ENCODE data around the gene COL4A2. TPM values are rescaled to one million over a fixed set of nuclear protein-coding genes. Genes with fewer than 3 reads are reported as not detected.

Gene COL4A2
- total RNA-seq, 4 donors from 2014 or later, result 43.0 to 72.7 (median 53.5) TPM

GRCh38 chr13:110509971-110510786 is 203.1 kb downstream of the COL4A2 start:
- Histone ChIP-seq H3K9me3 (no peaks in the 10 kb centered on the region), H3K4me3 (no peak overlapping the region), H3K4me1 (peaks cover 17% of the 10 kb centered on the region), H3K27me3 (no peaks in the 10 kb centered on the region), H3K36me3 (peaks cover 43% of the 10 kb centered on the region), H3K27ac (no peak overlapping the region)
- TF ChIP-seq POLR2AphosphoS5 (IDR thresholded peaks at IDR 0.05), result no peak
- no peak for TF ChIP-seq POLR2A (IDR thresholded peaks at IDR 0.05)
- TF ChIP-seq, protein P1, sequence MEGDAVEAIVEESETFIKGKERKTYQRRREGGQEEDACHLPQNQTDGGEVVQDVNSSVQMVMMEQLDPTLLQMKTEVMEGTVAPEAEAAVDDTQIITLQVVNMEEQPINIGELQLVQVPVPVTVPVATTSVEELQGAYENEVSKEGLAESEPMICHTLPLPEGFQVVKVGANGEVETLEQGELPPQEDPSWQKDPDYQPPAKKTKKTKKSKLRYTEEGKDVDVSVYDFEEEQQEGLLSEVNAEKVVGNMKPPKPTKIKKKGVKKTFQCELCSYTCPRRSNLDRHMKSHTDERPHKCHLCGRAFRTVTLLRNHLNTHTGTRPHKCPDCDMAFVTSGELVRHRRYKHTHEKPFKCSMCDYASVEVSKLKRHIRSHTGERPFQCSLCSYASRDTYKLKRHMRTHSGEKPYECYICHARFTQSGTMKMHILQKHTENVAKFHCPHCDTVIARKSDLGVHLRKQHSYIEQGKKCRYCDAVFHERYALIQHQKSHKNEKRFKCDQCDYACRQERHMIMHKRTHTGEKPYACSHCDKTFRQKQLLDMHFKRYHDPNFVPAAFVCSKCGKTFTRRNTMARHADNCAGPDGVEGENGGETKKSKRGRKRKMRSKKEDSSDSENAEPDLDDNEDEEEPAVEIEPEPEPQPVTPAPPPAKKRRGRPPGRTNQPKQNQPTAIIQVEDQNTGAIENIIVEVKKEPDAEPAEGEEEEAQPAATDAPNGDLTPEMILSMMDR (IDR thresholded peaks at IDR 0.05), result no peak
- TF ChIP-seq EP300 (IDR thresholded peaks at IDR 0.05), result no peak
- WGBS, result 66% methylated on average over 18 of the region's 18 CpGs
- DNase-seq (ENCODE audit: low spot score in 2 of 2), result no peak

GRCh38 chr13:110511509-110512181 is 204.6 kb downstream of the COL4A2 start:
- TF ChIP-seq POLR2A (IDR thresholded peaks at IDR 0.05) (no peak), EP300 (IDR thresholded peaks at IDR 0.05) (no peak), POLR2AphosphoS5 (IDR thresholded peaks at IDR 0.05) (no peak)
- TF ChIP-seq, protein P1 (IDR thresholded peaks at IDR 0.05), result no peak
- no peak overlapping the region for H3K4me3 ChIP-seq
- no peak overlapping the region for H3K27ac ChIP-seq
- H3K9me3 ChIP-seq, result no peaks in the 10 kb centered on the region
- no peaks in the 10 kb centered on the region for H3K27me3 ChIP-seq
- 95% methylated on average over 30 of the region's 31 CpGs for WGBS
- DNase-seq (ENCODE audit: low spot score in 2 of 2), result no peak
- H3K36me3 ChIP-seq, result peaks cover 34% of the 10 kb centered on the region
- H3K4me1 ChIP-seq, result peaks cover 16% of the 10 kb centered on the region

GRCh38 chr13:110512198-110512740 is 205.2 kb downstream of the COL4A2 start:
- no peak for TF ChIP-seq POLR2A (IDR thresholded peaks at IDR 0.05)
- TF ChIP-seq, protein P1 (IDR thresholded peaks at IDR 0.05), result no peak
- no peak for TF ChIP-seq POLR2AphosphoS5 (IDR thresholded peaks at IDR 0.05)
- no peak for TF ChIP-seq EP300 (IDR thresholded peaks at IDR 0.05)
- peaks cover 34% of the 10 kb centered on the region for H3K36me3 ChIP-seq
- H3K4me1 ChIP-seq, result peaks cover 9% of the 10 kb centered on the region
- H3K4me3 ChIP-seq, result no peak overlapping the region
- H3K27me3 ChIP-seq, result no peaks in the 10 kb centered on the region
- no peak overlapping the region for H3K27ac ChIP-seq
- H3K9me3 ChIP-seq, result no peaks in the 10 kb centered on the region
- WGBS, result 81% methylated on average over 17 of the region's 17 CpGs
- DNase-seq (ENCODE audit: low spot score in 2 of 2), result no peak

DNA sequence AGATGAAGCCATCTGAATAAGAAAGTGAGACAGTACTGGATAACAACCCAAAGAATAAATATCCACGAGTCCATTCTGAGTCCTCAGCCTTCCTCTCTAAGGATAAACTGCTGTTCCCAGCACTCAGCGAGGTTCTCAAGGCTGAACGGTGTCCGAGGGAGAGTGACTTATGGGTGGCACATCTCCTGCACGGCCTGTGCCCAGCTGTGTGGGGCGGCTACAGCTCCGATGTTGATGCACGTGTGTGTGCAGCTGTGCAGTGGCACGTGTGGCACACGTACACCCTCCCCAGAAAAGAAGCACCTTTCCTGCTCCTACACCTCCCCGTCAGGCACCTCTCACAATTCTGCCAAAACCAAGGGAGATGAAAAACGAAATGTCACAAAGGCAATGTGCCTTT is 209.4 kb downstream of the COL4A2 start:
- no peaks in the 10 kb centered on the region for H3K27me3 ChIP-seq
- no peak overlapping the region for H3K27ac ChIP-seq
- no peaks in the 10 kb centered on the region for H3K9me3 ChIP-seq
- H3K4me1 ChIP-seq, result peaks cover 18% of the 10 kb centered on the region
- no peak for DNase-seq (ENCODE audit: low spot score in 2 of 2)
- H3K4me3 ChIP-seq, result no peak overlapping the region
- WGBS, result 74% methylated on average over 12 of the region's 12 CpGs
- H3K36me3 ChIP-seq, result peaks cover 13% of the 10 kb centered on the region
- TF ChIP-seq POLR2AphosphoS5 (IDR thresholded peaks at IDR 0.05), result no peak
- no peak for TF ChIP-seq POLR2A (IDR thresholded peaks at IDR 0.05)
- TF ChIP-seq, protein P1 (IDR thresholded peaks at IDR 0.05), result no peak
- TF ChIP-seq EP300 (IDR thresholded peaks at IDR 0.05), result no peak

Data from suprapubic skin (tissue), 4 donors.